Left lobe of liver (tissue), 2 donors: Measurements from ENCODE around the gene EHBP1. TPM values are rescaled to one million over a fixed set of nuclear protein-coding genes. Genes with fewer than 3 reads are reported as not detected.
A peak's percentile ranks its signal among the peaks of the same experiment; 100 is the strongest.

Experiments
- ATAC-seq: fragments of 200-7000 bp; cut with Tn5 transposase; one replicate; pipeline ENCODE4 v1.9.1; 2020; ENCODE audit warnings: mild to moderate bottlenecking, moderate library complexity
- DNase-seq: peaks from one replicate; pipeline ENCODE4 v3.0.0-alpha.2; 2020; ENCODE audit warnings: low spot score
- total RNA-seq: library from RNA; stranded (reverse); gene quantifications from one replicate; pipeline ENCODE4 v1.2.1, GENCODE V29; 2021
- donor health status: DM: no; HTN: no; CAD: no; lungs with moderate emphysema.
- donor health status: DM: no; HTN: yes; CAD: no.

Gene EHBP1
- total RNA-seq, 1 donor from 2014 or later: 50.0 TPM

GRCh38 chr2:63047321-63048279 lies 342.1 kb downstream of the EHBP1 start:
- ATAC-seq (peak; percentile 5), DNase-seq (peak; percentile 51)

GRCh38 chr2:63048367-63049171 lies 343.1 kb downstream of the EHBP1 start:
- ATAC-seq: peak; percentile 33
- peak; percentile 47 for DNase-seq

GRCh38 chr2:63049211-63049969 lies 343.9 kb downstream of the EHBP1 start:
- DNase-seq (no peak), ATAC-seq (no peak)

- ATAC-seq: peak; percentile 55
- DNase-seq: peak; percentile 45
Measured at GRCh38 chr2:63049970-63050333, 344.4 kb downstream of the EHBP1 start.

DNA sequence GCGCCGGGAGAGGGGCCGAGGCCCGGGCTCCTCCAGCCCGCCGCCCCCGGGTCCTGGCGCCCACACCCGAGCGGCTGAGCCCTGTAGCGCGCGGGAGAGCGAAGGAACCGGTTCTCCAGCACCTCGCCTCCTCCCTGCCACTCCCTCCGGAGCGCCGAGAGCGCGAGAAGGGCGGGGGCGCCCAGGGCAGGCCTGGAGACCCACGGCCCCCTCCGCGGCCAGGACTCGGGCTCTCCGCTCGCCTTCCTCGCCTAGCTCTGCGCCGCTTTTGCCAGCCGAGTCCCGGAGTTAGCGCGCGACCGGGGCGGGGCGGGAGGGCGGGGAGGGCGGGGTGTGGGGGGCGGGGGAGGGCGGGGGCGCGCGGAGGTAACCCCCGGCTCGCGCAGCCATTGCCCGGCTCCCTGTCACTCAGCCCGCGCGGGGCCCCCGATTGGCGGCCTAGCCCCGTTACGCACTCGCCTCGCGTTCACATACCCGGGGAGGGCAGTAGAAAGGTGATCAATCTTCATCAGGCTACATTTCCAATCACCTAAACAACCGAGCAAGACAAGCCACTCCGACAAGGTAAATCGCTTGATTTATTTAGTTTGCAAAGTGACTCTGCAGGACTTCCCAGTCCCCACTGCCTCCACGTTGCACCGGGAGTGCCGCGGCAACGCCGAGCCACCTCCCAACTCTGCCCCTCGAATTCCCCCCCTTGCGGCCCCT lies 345.0 kb downstream of the EHBP1 start, which contains the start of gene OTX1:
TSS of gene OTX1 (plus strand) at position 497 of the 708 bp plus-strand sequence. CDS start 2,161 bp downstream, outside the sequence.
- ATAC-seq: peak; percentile 72
- DNase-seq: peak; percentile 77

GRCh38 chr2:63051042-63051794 lies 345.7 kb downstream of the EHBP1 start:
- no peak for ATAC-seq
- no peak for DNase-seq

DNA sequence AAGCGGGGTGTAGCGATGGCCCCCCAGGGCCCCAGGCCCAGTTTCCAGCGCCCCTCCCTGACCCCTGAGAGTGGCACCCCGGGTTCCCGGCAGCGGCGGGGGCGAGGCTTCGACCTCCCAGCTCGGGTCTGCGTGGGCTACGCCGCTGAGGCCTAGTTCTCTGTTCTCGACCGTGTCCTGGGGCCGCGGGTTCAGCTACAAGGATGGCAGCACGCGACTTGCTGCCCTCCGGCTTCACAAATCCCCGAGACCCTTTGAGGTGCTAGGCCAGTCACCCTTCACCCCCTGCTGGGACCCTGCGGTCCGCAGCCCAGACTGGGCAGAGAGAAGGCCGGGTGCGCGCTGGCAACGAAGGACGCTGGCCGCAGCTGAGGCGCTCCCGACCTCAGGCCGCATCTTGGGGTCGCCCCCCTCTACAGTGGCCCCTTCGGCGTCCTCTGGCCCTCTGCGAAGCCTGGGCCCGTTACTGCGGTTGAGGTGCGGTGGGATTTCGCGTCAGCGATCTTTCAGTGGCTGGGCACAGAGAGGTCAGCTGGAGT lies 346.4 kb downstream of the EHBP1 start:
- ATAC-seq: no peak
- DNase-seq: no peak

GRCh38 chr2:63052411-63053080 lies 347.0 kb downstream of the EHBP1 start:
- ATAC-seq (peak; percentile 54), DNase-seq (peak; percentile 69)

DNA sequence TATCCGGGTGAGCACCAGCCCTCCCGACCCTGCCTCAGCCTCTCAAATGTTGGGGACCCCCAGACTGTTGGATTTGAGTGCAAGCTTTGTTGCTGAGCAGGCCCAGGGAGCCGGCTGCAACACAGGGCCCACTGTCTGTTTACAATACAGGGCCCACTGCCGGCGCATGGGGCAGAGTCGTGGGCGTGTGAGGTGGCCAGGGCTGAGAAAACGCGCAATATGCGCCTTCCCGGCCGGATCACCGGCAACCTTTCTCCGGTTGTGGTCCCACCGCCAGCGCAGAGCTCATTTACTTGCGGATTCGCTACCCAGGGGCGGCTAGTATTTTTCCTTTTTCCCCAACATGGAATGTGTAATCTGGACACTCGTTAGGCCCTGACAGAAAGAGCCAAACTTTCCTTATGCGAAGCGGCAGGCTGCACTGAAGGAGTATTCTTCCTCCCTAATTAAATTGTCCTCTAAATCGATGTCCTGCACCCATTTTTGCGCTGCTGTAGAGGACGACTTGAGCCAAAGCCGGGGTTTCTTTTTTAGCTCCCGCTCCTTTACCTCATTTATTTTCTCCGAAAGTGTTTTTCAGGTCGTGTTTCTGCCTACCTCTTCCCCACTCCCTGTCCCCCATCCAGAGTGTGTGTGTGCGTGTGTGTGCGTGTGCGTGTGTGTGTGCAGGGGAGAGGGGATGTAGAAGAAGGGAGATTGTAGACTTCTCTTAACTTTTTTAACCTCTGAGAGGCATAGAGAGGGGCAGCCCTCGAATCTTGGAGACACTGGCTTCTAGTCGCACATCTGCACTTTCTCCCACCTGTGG lies 347.8 kb downstream of the EHBP1 start:
- ATAC-seq: no peak
- DNase-seq: no peak

DNA sequence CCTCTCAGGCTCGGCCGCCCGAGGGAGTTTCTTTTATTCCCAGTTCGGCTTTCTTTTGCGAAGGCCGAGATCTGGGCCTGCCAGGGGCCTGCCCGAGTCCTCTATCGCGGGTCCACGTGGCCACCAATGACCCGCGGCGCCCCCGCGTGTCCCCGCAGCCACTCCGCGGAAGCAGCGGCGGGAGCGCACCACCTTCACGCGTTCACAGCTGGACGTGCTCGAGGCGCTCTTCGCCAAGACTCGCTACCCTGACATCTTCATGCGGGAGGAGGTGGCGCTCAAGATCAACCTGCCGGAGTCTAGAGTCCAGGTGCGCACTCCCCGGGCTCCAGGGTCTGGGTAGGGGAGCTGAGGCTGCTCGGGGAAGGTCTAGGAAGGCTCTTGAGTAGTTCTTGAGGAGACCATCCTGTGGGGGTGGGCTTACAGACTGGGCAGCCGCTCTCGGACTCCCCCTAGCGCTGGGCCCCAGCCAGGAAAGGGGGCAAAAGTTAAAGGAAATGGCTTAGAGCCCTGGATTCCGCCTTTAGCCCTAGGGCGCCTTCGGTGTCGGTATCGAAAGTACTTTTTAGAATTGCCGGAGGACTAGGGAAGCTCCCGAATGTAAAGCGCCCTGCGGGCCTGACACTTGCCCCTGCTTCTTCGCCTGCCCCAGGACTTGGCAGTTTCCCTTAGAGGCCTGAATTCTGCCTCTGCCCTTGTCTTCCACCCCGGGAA lies 348.5 kb downstream of the EHBP1 start:
- no peak for ATAC-seq
- no peak for DNase-seq

DNA sequence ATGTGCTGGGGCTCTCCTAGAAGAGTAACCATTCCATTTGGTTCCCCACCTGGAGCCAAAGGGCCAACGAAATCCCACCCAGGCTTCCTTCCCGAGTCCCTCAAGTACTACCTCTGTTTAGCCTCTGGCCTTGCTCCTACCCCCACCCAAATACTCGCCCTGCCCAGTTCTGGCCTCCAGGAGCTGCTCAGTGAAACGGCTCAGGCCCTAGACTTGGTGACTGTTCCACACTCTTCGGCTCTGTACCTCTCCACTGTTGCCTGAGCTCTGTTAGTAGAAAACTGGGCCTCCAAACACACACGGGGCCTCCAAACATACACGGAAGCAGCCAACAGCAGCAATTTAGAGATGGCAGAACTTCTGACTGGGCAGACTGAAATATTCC lies 349.3 kb downstream of the EHBP1 start:
- DNase-seq (no peak), ATAC-seq (no peak)

GRCh38 chr2:63055226-63056106 lies 350.0 kb downstream of the EHBP1 start:
- DNase-seq: no peak
- no peak for ATAC-seq

- no peak for DNase-seq
- ATAC-seq: no peak
Measured at GRCh38 chr2:63056107-63057050, 350.9 kb downstream of the EHBP1 start.

GRCh38 chr2:63057249-63058143 lies 352.0 kb downstream of the EHBP1 start:
- no peak for ATAC-seq
- no peak for DNase-seq
